Measurements from ENCODE around the gene EDEM2.
"Not testable (repeated sequence)": the region's sequence is repeated elsewhere in the genome, so short reads cannot be mapped to it uniquely, and the experiment has no call there.

Gene EDEM2

GRCh38 chr20:35085477-35086225, 61.5 kb downstream of the EDEM2 start:
- no peak for DNase-seq

GRCh38 chr20:35084998-35085397, 62.1 kb downstream of the EDEM2 start:
- DNase-seq: no peak

DNA sequence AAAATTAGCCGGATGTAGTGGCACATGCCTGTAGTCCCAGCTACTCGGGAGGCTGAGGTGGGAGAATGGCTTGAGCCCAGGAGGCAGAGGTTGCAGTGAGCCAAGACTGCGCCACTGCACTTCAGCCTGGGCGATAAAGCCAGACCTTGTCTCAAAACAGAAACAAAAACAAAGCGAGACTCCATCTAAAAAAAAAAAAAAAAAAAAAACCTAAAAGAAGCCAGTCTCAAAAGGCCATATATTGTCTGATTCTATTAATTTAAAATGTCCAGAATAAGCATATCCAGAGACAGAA, 66.8 kb downstream of the EDEM2 start:
- not testable (repeated sequence) for DNase-seq

DNA sequence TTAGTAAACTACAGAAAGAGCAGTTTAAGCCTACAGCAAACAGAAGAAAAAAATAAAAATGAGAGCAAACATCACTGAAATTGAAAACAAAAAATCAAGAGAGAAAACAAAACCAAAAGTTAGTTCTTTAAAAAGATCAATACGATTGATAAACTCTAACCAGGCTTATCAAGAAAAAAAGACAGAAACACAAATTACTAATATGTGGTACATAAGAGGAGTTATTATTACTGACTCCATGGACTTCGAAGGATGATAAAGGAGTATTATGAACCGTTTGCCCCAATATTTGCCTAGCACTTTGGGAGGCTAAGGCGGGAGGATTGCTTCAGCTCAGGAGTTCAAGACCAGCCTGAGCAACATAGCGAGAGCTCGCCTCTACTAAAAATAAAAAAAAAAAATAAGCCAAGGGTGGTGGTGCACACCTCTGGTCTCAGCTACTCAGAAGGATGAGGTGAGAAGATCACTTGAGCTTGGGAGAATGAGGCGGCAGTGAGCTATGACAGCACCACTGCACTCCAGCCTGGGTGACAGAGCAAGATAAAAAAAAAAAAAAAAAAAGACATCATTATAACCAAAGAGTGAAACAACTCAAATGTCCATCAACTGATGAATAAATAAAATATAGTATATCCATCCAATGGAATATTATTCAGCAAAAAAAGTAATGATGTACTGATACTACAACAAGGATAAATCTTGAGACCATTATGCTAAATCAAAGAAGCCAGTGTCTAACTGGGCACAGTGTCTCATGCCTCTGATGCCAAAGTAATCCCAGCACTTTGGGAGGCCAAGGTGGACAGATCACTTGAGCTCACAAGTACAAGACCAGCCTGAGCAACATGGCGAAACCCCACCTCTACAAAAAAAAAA, 67.4 kb downstream of the EDEM2 start:
- DNase-seq: no peak

DNA sequence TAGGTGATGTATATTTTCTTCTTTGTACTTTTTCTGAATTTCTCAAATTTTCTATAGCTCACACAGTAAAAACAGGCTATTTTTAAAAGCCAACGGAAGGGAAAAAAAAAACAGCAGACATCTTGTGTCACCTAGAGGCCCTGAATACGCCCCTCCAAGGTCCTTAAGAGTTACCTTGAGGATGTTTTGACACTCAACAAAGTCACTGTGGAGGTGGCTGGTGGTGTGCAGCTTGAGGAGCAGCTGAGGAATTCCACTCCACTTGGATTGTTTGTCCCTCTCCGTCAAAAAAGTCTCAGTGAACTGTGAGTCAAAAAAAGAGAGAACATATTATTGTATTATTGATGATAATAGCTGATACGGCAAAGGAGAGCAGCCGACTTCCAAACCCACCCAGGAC, 69.3 kb downstream of the EDEM2 start:
- DNase-seq: no peak

GRCh38 chr20:35077341-35077740, 69.8 kb downstream of the EDEM2 start:
- no peak for DNase-seq

DNA sequence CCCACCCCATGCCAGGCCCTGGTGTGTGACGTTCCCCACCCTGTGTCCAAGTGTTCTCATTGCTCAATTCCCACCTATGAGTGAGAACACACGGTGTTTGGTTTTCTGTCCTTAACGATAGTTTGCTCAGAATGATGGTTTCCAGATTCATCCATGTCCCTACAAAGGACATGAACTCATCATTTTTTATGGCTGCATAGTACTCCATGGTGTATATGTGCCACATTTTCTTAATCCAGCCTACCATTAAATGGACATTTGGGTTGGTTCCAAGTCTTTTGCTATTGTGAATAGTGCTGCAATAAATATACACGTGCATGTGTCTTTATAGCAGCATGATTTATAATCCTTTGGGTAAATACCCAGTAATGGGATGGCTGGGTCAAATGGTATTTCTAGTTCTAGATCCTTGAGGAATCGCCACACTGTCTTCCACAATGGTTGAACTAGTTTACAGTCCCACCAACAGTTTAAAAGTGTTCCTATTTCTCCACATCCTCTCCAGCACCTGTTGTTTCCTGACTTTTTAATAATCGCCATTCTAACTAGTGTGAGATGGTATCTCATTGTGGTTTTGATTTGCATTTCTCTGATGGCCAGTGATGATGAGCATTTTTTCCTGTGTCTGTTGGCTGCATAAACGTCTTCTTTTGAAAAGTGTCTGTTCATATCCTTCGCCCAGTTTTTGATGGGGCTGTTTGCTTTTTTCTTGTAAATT, 75.5 kb downstream of the EDEM2 start:
- not testable (repeated sequence) for DNase-seq

DNA sequence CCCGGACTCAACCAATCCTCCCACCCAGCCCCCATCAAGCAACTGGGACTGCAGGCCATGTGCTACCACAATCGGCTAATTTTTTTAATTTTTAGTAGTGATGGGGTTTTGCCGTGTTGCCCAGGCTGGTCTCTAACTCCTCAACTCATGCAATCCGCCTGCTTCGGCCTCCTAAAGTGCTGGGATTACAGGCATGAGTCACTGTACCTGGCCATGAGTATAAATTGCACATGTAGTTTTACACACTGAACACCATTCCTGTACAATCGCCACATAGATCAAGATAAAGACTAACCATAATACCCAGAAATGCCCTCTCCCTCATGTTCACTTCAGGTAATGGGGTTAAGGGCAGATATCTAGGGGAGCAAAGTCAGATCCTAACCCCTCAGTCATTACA, 80.9 kb downstream of the EDEM2 start:
- DNase-seq: no peak
